OCI-M2 (cell line): ENCODE data around the gene APP.
"Not testable (repeated sequence)": the region's sequence is repeated elsewhere in the genome, so short reads cannot be mapped to it uniquely, and the experiment has no call there.

Source experiments
- DNase-seq: peaks from one replicate; lab custom pipeline; 2025; ENCODE audit not compliant: unreplicated experiment; lab: John Stamatoyannopoulos, UW

APP gene

DNA sequence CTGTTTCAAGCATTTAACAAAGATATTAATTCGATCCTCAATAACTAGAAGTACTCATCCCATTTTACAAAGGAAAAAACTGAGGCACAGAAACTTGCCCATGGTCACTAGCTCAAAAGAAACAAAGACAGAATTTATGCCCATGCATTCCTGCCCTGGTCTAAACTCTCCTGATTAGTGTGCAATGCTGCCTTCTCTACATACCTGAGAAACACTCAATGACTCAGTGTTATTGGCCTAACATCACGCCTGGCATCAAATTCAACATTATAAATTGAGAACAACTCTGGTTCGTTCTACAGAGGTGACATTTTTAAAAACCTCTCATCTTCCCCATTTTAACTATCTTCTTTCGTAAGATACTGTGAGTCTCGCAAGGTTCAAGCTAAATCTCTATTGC lies 5.2 kb downstream of the APP start:
- DNase-seq: no peak

DNA sequence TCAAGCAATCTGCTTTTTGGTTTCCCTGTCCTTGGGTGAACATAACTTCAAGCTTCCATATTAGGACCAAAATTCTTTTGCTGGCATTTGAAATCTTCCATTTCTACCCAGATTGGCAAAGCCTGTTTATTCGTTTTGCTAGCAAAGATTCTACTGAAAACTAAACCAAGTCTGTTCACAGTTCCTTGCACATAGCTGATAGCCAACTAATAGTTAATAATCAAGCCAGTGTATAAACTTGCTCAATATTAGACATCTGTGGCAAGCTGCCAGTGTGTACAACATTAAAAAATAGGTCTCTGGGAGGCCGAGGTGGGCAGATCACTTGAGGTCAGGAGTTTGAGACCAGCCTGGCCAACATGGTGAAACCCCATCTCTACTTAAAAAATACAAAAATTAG lies 6.3 kb downstream of the APP start:
- no peak for DNase-seq

- no peak for DNase-seq
These were observed 8.5 kb downstream of the APP start for GRCh38 chr21:26162081-26162480.

DNA sequence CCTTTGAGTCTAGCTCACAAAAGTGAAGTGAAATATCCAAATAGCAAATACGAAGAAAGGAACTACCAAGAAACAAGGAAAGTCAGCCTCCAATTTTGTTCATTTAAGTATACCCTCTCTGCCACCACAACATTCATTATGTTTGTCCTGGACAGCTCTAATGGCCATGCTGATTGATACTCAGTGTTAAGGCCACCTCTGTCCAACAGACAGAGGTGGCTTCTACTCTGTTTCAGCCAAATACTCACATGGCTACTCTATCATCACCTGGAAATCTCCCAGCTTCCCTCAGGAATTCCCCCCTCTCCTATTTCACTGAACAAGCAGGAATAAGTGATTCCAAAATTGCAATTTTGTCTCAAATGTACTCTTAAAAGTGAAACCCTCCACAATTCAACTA lies 10.7 kb downstream of the APP start:
- no peak for DNase-seq

DNA sequence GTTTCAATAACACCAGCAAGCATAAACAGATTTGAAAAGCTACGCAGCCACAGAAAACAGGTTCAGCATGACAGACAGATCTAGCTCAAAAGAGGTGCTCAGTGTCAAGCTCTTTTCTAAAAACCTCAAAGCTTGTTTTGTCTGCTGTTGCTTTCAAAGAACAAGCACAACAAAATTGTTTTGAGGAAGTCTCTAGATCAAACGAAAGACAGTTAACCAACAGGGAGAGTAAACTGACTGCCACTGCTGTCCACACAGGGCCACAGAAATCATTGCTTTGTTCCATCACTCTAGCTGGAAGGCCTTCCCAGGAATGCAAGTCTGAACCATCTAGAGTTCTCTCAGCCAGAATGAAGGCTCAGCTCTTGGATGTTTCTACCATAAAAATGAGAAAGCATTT lies 12.8 kb downstream of the APP start:
- no peak for DNase-seq

GRCh38 chr21:26154753-26155152 lies 15.8 kb downstream of the APP start:
- DNase-seq: no peak

DNA sequence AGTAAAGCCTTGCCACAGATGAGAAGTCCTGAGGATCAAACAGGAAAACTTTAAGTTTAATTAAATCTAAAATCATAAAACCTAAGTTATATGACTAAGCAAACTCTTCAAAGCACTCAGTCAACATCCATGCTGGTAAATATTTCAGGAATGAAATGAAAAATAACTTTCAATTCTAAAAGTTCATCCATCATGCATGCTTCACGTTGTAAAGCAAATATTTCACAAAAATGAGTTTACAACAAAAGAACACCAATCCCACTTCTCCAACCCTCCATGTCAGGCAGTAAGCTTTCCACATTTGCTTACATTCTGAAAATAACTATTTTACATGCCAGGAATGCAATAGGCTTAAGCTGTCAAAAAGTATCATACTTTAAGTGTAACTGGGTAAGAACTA lies 16.8 kb downstream of the APP start:
- no peak for DNase-seq

GRCh38 chr21:26148840-26149354 lies 21.7 kb downstream of the APP start:
- DNase-seq: no peak

DNA sequence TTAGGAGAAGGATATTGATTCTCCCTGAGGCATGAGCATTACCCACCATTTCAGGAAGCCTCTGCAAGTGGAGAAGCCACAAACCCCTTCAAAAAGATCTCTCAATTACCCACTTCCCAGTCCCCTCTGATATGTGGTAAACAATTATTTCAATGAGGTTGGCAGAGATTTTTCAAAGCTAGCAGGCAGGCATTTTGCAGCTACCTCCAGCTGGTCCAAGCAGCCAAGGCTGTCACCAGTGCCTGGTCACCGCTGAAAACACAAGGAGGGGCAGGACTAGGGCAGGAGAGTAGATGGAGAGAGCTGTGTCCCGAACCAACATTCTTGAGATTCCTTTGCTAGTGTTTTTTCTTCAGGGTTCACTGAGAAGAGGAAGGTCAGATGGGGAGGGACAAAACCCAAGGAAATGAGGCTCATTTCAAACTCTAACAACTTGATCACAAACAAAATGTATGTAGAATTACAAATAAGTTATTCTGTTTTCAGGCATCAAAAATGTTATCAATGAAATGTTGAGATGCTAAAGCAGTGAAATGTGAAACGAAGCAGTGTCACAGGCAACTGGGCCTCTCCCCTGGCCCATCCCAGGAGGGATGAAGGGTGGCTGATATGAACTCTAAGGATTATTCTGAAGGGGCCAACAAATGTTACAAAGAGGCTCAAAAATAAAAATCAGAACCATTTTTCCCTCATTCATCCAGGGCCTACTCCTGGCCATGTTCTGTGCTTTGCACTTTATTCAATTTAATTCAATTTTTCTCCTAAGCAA lies 22.3 kb downstream of the APP start:
- DNase-seq: no peak

- no peak for DNase-seq
These were observed 23.0 kb downstream of the APP start for GRCh38 chr21:26147535-26147934.

- DNase-seq: no peak
These were observed 23.9 kb downstream of the APP start for GRCh38 chr21:26146681-26147080.

DNA sequence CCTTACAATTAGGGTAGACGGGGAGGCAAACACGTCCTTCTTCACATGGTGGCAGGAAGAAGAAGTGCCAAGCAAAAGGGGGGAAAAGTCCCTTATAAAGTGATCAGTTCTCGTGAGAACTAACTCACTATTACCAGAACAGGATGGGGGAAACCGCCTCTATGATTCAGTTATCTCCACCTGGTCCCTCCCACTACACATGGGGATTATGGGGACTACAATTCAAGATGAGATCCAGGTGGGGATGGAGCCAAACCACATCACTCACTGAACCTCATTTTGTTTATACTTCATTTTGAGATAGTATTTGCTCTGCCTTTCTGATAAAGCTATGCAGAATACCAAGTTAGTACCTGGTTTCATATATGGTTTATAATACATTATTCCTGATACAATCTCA lies 26.5 kb downstream of the APP start:
- DNase-seq: no peak

- DNase-seq: no peak
These were observed 28.2 kb downstream of the APP start for GRCh38 chr21:26142363-26142762.

- no peak for DNase-seq
These were observed 29.6 kb downstream of the APP start for GRCh38 chr21:26140926-26141325.

DNA sequence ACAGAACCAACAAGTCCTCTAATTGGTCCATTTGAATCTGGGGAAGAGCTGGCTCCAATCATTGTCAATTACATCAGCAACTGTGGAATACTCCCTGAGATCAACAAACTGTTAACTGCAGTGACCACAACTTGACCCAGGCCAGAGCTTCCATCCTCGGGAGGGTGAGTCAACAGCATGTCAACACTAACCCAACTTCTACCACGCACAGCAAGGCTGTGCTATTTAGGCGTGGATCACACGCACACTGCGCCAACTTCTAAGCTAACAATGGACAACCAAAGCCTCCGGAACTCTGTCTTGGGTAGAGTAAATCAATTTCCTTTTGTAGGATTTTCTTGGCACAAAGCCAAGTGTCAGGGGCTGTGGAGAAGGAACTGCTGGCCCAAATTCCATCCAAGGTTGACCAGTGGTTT lies 30.4 kb downstream of the APP start:
- no peak for DNase-seq

DNA sequence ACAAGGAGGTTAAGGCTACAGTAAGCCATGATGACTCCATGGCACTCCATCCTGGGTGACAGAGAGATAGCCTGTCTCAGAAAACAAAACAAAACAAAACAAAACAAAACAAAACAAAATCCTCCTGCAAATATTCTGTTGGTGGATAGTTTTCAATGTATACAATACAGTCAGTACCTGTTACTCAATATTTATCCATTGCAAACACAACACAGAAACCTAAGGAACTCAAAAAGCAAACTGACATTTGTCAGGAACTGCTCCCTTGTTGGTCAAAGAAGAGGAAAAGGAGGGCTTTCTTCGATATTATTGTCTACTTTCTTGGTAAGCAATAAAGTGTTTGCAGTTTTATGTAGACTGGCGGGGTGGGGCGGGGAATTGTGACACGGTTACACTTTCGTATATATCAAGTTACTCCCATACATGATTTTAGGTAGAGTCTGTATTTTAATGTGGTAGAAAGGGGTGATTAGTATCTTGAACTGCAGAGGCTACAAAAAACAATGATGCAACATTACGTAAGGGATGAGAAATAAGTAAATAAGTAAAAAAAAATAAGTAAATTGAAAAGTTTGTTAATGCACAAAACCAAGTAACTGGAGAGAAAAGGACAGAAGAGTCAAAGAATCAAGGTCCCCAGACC lies 31.8 kb downstream of the APP start:
- no peak for DNase-seq

DNA sequence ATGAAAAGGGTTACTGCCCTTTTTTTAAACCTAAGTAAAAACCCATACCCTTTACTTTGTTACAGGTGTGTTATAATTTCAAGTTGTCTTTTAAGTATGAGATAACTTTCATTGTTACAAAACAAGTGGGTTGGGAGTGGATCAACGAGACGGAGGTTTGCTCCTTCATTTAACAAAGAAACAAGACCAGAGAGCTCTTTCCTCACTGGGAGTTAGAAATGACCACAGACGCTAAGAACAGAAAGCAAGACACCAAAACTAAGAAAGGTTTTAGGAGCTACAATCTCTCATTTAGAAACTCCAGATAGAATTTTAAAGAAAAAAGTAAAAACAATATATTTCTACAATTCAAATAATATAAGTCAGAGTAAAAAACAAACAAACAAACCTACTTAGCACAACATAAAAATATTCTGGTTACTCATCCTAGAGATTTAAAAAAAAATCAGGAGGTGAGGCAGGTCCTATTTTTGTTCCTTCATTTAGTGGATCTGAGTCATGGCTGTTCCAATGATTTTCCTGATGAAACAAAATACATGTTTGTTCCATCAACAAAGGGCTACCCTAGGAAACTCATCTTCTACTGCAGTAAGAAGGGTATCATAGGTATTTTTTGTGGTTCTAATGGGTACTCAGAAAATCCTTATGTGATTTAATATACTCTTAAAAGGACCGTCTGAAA lies 33.0 kb downstream of the APP start:
- DNase-seq: no peak

GRCh38 chr21:26136671-26137070 lies 33.9 kb downstream of the APP start:
- DNase-seq: no peak

DNA sequence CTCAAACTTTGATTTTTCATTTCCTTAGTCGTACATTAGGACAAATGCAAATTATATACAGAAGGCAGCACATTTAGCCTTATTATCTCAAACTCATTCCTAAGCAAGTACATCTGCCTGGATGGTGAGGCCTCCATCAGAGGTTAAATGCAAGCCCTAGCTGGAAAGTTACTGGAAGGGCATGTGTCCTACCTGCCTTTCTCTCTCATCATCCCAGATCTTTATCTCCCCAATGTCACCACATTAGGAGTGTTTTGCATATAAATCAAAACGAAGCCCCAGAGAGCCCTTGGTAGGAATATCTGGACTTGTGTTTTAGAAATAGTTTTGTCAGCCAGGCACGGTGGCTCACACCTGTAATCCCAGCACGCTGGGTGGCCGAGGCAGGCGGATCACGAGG lies 35.0 kb downstream of the APP start:
- no peak for DNase-seq

- no peak for DNase-seq
These were observed 39.0 kb downstream of the APP start for GRCh38 chr21:26131554-26131953.

GRCh38 chr21:26131053-26131452 lies 39.5 kb downstream of the APP start:
- not testable (repeated sequence) for DNase-seq

GRCh38 chr21:26130249-26130881 lies 40.2 kb downstream of the APP start:
- DNase-seq: no peak
